ENCODE results near the gene ATP2C1. TPM values are rescaled to one million over a fixed set of nuclear protein-coding genes. Genes with fewer than 3 reads are reported as not detected.

The ATP2C1 gene
- total RNA-seq, 1 donor from 2014 or later: 142 TPM

DNA sequence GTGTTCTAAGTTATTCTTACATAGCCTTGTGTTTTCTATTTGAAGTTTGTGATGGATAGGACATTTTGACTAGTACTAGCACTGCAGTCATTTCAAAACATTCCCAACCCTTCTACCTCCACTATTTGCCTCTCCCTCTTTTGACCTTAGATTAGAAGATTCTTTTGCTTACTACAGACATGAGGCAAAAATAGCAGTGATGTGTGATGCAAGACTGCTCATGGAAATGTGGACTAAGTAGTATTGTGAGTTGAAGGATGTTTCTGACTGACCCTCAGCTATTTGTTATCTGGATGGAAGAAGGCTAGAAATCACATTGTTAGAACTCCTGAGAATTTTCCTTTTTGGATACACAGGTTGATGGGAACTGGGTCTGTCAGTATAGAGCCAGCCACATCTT, 45.9 kb downstream of the ATP2C1 start:
- H3K4me1 ChIP-seq: no peaks in the 10 kb centered on the region
- no peak overlapping the region for H3K27ac ChIP-seq
- TF ChIP-seq, protein P1, sequence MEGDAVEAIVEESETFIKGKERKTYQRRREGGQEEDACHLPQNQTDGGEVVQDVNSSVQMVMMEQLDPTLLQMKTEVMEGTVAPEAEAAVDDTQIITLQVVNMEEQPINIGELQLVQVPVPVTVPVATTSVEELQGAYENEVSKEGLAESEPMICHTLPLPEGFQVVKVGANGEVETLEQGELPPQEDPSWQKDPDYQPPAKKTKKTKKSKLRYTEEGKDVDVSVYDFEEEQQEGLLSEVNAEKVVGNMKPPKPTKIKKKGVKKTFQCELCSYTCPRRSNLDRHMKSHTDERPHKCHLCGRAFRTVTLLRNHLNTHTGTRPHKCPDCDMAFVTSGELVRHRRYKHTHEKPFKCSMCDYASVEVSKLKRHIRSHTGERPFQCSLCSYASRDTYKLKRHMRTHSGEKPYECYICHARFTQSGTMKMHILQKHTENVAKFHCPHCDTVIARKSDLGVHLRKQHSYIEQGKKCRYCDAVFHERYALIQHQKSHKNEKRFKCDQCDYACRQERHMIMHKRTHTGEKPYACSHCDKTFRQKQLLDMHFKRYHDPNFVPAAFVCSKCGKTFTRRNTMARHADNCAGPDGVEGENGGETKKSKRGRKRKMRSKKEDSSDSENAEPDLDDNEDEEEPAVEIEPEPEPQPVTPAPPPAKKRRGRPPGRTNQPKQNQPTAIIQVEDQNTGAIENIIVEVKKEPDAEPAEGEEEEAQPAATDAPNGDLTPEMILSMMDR (IDR thresholded peaks at IDR 0.05): no peak
- intact Hi-C loops (cut with DNase I): no loop called here
- no peaks in the 10 kb centered on the region for H3K9me3 ChIP-seq
- ATAC-seq (no peak), DNase-seq (no peak)
- no peaks in the 10 kb centered on the region for H3K27me3 ChIP-seq
- H3K4me3 ChIP-seq: no peak overlapping the region
- H3K36me3 ChIP-seq: peaks cover 44% of the 10 kb centered on the region

GRCh38 chr3:130941793-130942192, 47.9 kb downstream of the ATP2C1 start:
- Histone ChIP-seq H3K4me3 (no peak overlapping the region), H3K9me3 (no peaks in the 10 kb centered on the region), H3K27me3 (no peaks in the 10 kb centered on the region), H3K4me1 (no peaks in the 10 kb centered on the region), H3K36me3 (peaks cover 37% of the 10 kb centered on the region), H3K27ac (no peak overlapping the region)
- TF ChIP-seq, protein P1 (IDR thresholded peaks at IDR 0.05): no peak
- DNase-seq: no peak
- intact Hi-C loops (cut with DNase I): no loop called here
- ATAC-seq: no peak

DNA sequence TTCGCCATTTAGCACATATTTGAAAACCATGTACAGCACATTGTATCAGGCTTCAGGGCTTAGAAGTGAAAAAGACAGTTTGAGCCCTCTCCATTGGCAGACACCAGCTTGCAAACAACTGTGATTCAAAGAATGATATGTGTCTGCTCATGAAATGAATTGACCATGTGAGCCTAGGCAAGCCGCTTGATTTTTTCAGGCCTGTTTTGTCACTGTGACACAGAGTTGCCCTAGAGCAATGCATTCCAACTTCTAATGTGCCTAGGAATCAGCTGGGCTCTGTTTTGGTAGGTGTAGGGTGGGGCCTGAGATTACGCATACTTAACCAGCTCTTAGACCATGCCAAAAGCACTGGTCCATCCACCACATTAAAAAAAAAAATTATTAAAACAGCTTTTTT, 53.0 kb downstream of the ATP2C1 start:
- TF ChIP-seq, protein P1 (IDR thresholded peaks at IDR 0.05): no peak
- ATAC-seq (no peak), DNase-seq (no peak)
- H3K36me3 ChIP-seq: peaks cover 41% of the 10 kb centered on the region
- H3K4me1 ChIP-seq: no peaks in the 10 kb centered on the region
- H3K4me3 ChIP-seq: no peak overlapping the region
- H3K27ac ChIP-seq: no peak overlapping the region
- intact Hi-C loops (cut with DNase I): no loop called here
- H3K27me3 ChIP-seq: no peaks in the 10 kb centered on the region
- H3K9me3 ChIP-seq: no peaks in the 10 kb centered on the region

- ATAC-seq: no peak
- Histone ChIP-seq H3K4me1 (no peaks in the 10 kb centered on the region), H3K9me3 (no peaks in the 10 kb centered on the region), H3K27ac (no peak overlapping the region), H3K36me3 (peaks cover 35% of the 10 kb centered on the region), H3K27me3 (no peaks in the 10 kb centered on the region), H3K4me3 (no peak overlapping the region)
- TF ChIP-seq, protein P1 (IDR thresholded peaks at IDR 0.05): no peak
- intact Hi-C loops (cut with DNase I): no loop called here
- DNase-seq: no peak
These were observed 54.3 kb downstream of the ATP2C1 start for GRCh38 chr3:130948001-130948773.

DNA sequence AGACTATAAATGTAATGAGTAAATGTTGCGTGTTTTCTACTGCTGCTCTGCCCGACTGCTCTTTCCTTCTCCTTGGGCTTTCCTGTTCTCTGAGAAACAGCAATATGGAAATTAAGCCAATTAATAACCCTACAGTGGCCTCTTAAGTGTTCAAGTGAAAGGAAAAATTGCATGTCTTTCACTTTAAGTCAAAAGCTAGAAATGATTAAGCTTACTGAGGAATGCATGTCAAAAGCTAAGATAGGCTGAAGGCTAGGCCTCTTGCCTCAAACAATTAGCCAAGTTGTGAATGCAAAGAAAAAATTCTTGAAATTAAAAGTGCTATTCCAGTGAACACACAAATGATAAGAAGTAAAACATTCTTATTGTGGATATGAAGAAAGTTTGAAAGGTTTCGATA, 55.0 kb downstream of the ATP2C1 start:
- no peak overlapping the region for H3K4me3 ChIP-seq
- no peak overlapping the region for H3K27ac ChIP-seq
- TF ChIP-seq, protein P1 (IDR thresholded peaks at IDR 0.05): no peak
- DNase-seq (no peak), ATAC-seq (no peak)
- intact Hi-C loops (cut with DNase I): no loop called here
- peaks cover 34% of the 10 kb centered on the region for H3K36me3 ChIP-seq
- H3K4me1 ChIP-seq: no peaks in the 10 kb centered on the region
- H3K27me3 ChIP-seq: no peaks in the 10 kb centered on the region
- H3K9me3 ChIP-seq: no peaks in the 10 kb centered on the region
